Measurements from ENCODE around the gene RAPGEF5.
"Not testable (repeated sequence)": the region's sequence is repeated elsewhere in the genome, so short reads cannot be mapped to it uniquely, and the experiment has no call there.

RAPGEF5 gene

GRCh38 chr7:22080219-22080618 is 276.7 kb downstream of the RAPGEF5 start:
- not testable (repeated sequence) for H3K4me3 ChIP-seq (ENCODE audit: low read depth, low read length); H3K36me3 ChIP-seq (ENCODE audit: control insufficient read depth, insufficient read depth, low read length); H3K9me3 ChIP-seq (ENCODE audit: control insufficient read depth, insufficient read depth, low read length); H3K9ac ChIP-seq (ENCODE audit: low read depth, low read length); H3K4me1 ChIP-seq (ENCODE audit: control insufficient read depth, insufficient read depth, low read length)
- H3K27me3 ChIP-seq (ENCODE audit: control insufficient read depth, insufficient read depth, low read length), result peaks cover 15% of the 10 kb centered on the region

GRCh38 chr7:22078872-22079271 is 278.1 kb downstream of the RAPGEF5 start:
- not testable (repeated sequence) for H3K27me3 ChIP-seq (ENCODE audit: control insufficient read depth, insufficient read depth, low read length); H3K4me1 ChIP-seq (ENCODE audit: control insufficient read depth, insufficient read depth, low read length); H3K4me3 ChIP-seq (ENCODE audit: low read depth, low read length); H3K9me3 ChIP-seq (ENCODE audit: control insufficient read depth, insufficient read depth, low read length); H3K9ac ChIP-seq (ENCODE audit: low read depth, low read length); H3K36me3 ChIP-seq (ENCODE audit: control insufficient read depth, insufficient read depth, low read length)

GRCh38 chr7:22075561-22075960 is 281.4 kb downstream of the RAPGEF5 start:
- Histone ChIP-seq H3K27me3 (ENCODE audit: control insufficient read depth, insufficient read depth, low read length) (no peaks in the 10 kb centered on the region), H3K4me3 (ENCODE audit: low read depth, low read length) (no peak overlapping the region), H3K4me1 (ENCODE audit: control insufficient read depth, insufficient read depth, low read length) (no peaks in the 10 kb centered on the region), H3K9ac (ENCODE audit: low read depth, low read length) (no peak overlapping the region), H3K9me3 (ENCODE audit: control insufficient read depth, insufficient read depth, low read length) (no peaks in the 10 kb centered on the region), H3K36me3 (ENCODE audit: control insufficient read depth, insufficient read depth, low read length) (no peaks in the 10 kb centered on the region)

GRCh38 chr7:22074897-22075296 is 282.1 kb downstream of the RAPGEF5 start:
- no peaks in the 10 kb centered on the region for H3K4me1 ChIP-seq (ENCODE audit: control insufficient read depth, insufficient read depth, low read length)
- no peaks in the 10 kb centered on the region for H3K9me3 ChIP-seq (ENCODE audit: control insufficient read depth, insufficient read depth, low read length)
- H3K4me3 ChIP-seq (ENCODE audit: low read depth, low read length), result no peak overlapping the region
- H3K9ac ChIP-seq (ENCODE audit: low read depth, low read length), result no peak overlapping the region
- no peaks in the 10 kb centered on the region for H3K36me3 ChIP-seq (ENCODE audit: control insufficient read depth, insufficient read depth, low read length)
- H3K27me3 ChIP-seq (ENCODE audit: control insufficient read depth, insufficient read depth, low read length), result no peaks in the 10 kb centered on the region

All from iPS-15b (cell line).